Measurements from ENCODE around the gene TSC22D2.
"Not testable (repeated sequence)": the region's sequence is repeated elsewhere in the genome, so short reads cannot be mapped to it uniquely, and the experiment has no call there.

TSC22D2 gene

GRCh38 chr3:150490277-150490986 is 82.3 kb downstream of the TSC22D2 start:
- DNase-seq = no peak

DNA sequence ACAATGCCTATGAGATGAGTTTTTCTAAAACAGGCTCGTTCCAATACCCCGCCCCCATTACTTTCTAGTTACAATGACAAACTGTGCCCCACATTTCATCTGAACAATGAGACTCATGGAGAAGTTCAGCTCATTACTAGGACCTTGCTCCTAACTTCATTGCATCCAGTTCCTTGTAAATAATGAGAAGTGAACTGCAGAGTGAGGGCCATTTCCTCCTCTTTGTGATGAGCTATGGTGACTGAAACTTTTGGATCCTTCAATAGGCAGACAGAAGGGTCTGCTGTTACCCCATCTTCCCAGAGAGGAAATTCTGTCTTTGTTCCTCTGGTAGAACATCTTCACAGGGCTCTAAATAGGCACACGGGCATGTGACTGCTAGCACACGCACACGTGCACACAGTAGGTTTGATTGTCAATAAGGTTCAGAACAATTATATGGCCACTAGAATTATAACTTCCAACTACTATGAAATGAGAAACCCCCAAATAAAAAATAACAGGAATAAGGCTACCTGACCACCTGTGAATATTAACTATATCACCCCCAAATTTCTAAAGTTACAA is 86.4 kb downstream of the TSC22D2 start:
- no peak for DNase-seq

DNA sequence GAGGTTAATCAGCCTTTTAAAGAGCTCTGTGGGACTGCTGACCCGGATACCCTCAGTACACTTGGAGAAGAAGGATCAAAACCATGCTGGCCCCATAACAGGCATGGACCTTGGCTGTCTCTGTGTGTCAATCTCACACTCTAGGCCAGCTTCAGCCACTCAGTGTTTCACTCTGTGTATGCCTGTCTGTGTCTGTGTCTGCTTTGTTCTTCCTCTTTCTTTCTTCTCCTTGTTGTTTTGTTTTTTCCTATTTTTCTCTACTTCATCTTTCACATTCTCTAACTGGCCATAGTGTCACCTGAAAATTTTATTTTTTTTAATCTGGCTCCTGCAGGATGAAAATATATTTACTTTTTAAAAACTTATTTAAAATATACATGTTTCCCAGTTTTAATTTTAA is 87.1 kb downstream of the TSC22D2 start:
- DNase-seq = no peak

GRCh38 chr3:150495563-150496168 is 87.6 kb downstream of the TSC22D2 start:
- DNase-seq = no peak

- DNase-seq = no peak
Measured at GRCh38 chr3:150497956-150498355, 89.9 kb downstream of the TSC22D2 start.

- DNase-seq = not testable (repeated sequence)
Measured at GRCh38 chr3:150500960-150501359, 92.9 kb downstream of the TSC22D2 start.

DNA sequence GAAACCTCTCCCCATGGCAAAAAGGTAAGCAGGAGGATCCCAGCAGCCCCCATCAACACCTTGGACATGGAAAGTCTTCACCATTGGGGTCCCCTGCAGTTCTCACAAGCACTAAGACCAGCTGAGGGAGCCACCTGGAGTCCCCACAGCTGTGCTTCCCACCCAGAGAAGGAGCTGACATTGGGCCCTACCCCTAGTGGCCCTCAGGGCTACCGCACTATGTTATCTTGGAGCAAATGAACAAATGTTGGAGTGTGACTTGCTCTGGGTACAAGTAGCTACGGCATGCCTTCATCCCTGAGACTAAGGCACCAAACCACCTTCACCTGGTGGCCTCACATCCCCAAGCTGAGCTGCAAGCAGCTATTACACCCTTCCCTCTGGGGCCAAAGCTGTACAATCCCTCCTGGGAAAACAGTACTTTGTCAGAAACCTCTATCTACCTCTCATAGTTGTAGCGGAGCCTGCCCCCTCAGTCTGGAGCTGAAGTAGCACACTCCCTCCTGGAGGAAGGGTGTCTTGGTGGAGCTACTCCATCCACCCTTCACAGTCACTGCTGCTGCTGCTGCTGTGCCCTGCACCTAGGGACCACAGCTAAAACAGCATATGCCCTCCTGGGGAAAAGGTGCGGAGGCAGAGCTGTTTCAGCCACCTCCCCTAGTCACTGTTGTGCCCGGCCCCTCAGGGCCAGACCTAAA is 95.5 kb downstream of the TSC22D2 start:
- DNase-seq = no peak

GRCh38 chr3:150504483-150504882 is 96.4 kb downstream of the TSC22D2 start:
- no peak for DNase-seq

DNA sequence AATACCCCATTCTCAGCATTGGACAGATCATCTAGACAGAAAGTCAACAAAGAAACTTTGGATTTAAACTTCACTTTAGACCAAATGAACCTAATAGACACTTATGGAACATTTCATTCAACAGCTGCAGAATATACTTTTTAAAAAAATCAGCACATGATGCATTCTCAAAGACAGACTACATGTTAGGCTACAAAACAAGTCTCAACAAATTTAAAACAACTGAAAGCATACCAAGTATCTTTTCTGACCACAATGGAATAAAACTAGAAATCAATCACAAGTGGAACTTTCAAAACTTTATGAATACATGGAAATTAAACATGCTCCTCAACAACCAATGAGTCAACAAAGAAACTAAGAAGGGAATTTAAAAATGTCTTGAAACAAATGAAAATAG is 100.3 kb downstream of the TSC22D2 start:
- no peak for DNase-seq

DNA sequence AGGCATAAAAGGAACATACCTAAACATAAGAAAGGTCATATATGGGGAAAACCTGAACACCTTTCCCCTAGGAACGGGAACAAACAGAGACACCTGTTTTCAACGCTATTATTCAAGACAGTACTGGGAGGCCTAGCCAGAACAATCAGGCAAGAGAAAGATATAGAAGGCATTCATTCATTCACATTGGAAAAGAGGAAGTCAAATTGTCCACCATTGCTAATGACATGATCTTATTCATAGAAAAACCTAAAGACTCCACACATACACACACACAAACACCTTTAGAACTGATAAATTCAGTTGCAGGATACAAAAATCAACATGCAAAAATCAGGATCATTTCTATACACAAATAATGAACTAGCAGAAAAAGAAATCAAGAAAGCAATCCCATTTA is 101.7 kb downstream of the TSC22D2 start:
- DNase-seq = no peak

- DNase-seq = no peak
Measured at GRCh38 chr3:150511122-150511821, 103.2 kb downstream of the TSC22D2 start.

GRCh38 chr3:150515210-150515609 is 107.1 kb downstream of the TSC22D2 start:
- DNase-seq = no peak
